Measurements from ENCODE around the gene VGLL4.

DNA sequence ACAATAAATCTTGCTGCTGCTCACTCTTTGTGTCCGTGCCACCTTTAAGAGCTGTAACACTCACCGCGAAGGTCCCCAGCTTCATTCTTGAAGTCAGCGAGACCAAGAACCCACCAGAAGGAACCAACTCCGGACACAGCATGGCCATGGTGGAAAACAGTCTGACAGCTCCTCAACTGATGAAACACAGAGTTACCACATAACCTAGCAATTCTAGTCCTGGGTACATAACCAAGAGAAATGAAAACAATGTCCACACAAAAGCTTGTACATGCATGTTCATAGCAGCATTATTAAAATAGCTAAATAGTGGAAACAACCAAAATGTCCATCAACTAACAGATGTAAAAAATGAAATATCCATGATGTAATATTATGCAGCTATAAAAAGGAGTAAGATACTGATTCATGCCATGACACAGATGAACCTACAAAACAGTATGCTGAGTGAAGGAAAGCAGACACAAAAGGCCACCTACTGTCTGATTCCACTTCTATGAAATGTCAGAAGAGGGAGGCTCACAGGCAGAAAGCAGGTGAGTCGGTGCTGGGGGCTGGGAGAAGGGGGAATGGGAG lies 36.8 kb downstream of the VGLL4 start:
- TF ChIP-seq, protein P1, sequence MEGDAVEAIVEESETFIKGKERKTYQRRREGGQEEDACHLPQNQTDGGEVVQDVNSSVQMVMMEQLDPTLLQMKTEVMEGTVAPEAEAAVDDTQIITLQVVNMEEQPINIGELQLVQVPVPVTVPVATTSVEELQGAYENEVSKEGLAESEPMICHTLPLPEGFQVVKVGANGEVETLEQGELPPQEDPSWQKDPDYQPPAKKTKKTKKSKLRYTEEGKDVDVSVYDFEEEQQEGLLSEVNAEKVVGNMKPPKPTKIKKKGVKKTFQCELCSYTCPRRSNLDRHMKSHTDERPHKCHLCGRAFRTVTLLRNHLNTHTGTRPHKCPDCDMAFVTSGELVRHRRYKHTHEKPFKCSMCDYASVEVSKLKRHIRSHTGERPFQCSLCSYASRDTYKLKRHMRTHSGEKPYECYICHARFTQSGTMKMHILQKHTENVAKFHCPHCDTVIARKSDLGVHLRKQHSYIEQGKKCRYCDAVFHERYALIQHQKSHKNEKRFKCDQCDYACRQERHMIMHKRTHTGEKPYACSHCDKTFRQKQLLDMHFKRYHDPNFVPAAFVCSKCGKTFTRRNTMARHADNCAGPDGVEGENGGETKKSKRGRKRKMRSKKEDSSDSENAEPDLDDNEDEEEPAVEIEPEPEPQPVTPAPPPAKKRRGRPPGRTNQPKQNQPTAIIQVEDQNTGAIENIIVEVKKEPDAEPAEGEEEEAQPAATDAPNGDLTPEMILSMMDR (IDR thresholded peaks at IDR 0.05): no peak
- no peak for TF ChIP-seq POLR2AphosphoS5 (IDR thresholded peaks at IDR 0.05)
